B cell (primary cell): ENCODE measurements around the gene XXYLT1. TPM values are rescaled to one million over a fixed set of nuclear protein-coding genes. Genes with fewer than 3 reads are reported as not detected.

Experiments
- ATAC-seq: fragments of 200-7000 bp; cut with Tn5 transposase; one replicate; pipeline ENCODE4 v1.10.0; 2021; ENCODE audit warnings: low read depth, mild to moderate bottlenecking, moderate number of reproducible peaks, moderate library complexity
- CTCF ChIA-PET: fragments of 350-600 bp; sonication (Branson Sonifier 250); formaldehyde crosslinking; loops from one replicate; lab custom pipeline; 2021; ENCODE audit warnings: antibody characterized with exemption, inconsistent platforms; lab: Charles Lee
- POLR2A ChIA-PET: fragments of 350-600 bp; sonication (Branson Sonifier 250); formaldehyde crosslinking; loops from one replicate; lab custom pipeline; 2021; ENCODE audit warnings: antibody characterized with exemption; lab: Charles Lee
- DNase-seq: peaks from one replicate; pipeline ENCODE4 v3.0.0; 2013
- H2AFZ ChIP-seq: 2 replicates; pipeline ENCODE4 v1.6.1; 2012; ENCODE audit warnings: mild to moderate bottlenecking, low read depth, low read length; ENCODE audit not compliant: insufficient read depth, poor library complexity, severe bottlenecking
- H3K27ac ChIP-seq, 2 donors: 1 replicate in 1 of 2; 2 replicates in 1 of 2; pipeline ENCODE4 v1.5.1; 2012 to 2013; ENCODE audit warnings: low read length in 2 of 2, mild to moderate bottlenecking in 2 of 2, moderate library complexity in 1 of 2
- H3K27me3 ChIP-seq, 4 experiments: fragments of 200-600 bp in 1 of 4; sonication (generic) in 1 of 4; replicated peaks in 1 of 4; 1 replicate in 2 of 4; 2 replicates in 2 of 4; pipeline versions ENCODE4 v1.6.1 to v1.7.0; 2013 to 2016; ENCODE audit warnings: low read length in 3 of 4, mild to moderate bottlenecking in 2 of 4, mixed read lengths in 1 of 4, moderate library complexity in 1 of 4; ENCODE audit not compliant: insufficient read depth in 4 of 4, control insufficient read depth in 3 of 4; ENCODE audit errors: control extremely low read depth in 1 of 4
- H3K36me3 ChIP-seq, 2 experiments: replicated peaks in 1 of 2; 1 replicate in 1 of 2; 2 replicates in 1 of 2; pipeline versions ENCODE4 v1.6.1 to v1.7.1; 2013; ENCODE audit warnings: low read length in 1 of 2; ENCODE audit not compliant: insufficient read depth in 2 of 2, control insufficient read depth in 1 of 2; ENCODE audit errors: control extremely low read depth in 1 of 2, extremely low read depth in 1 of 2
- H3K4me1 ChIP-seq, 2 donors: fragments of 200-600 bp in 1 of 2; sonication (generic) in 1 of 2; 1 replicate in 1 of 2; 2 replicates in 1 of 2; pipeline versions ENCODE4 v1.5.1 to v1.6.1; 2013 to 2017; ENCODE audit warnings: low read length in 2 of 2; ENCODE audit not compliant: control insufficient read depth in 2 of 2, insufficient read depth in 2 of 2
- H3K4me2 ChIP-seq: replicated peaks from 2 replicates; pipeline ENCODE3; 2012; ENCODE audit warnings: mild to moderate bottlenecking, low read depth, low read length; ENCODE audit not compliant: poor library complexity, severe bottlenecking
- H3K4me3 ChIP-seq, 5 experiments: fragments of 200-600 bp in 1 of 5; sonication (generic) in 1 of 5; 1 replicate in 3 of 5; 2 replicates in 2 of 5; pipeline versions ENCODE4 v1.5.1 to v1.7.0; 2011 to 2016; ENCODE audit warnings: low read length in 4 of 5, mild to moderate bottlenecking in 4 of 5, low read depth in 2 of 5, control low read depth in 1 of 5, moderate library complexity in 1 of 5; ENCODE audit not compliant: insufficient read depth in 1 of 5; ENCODE audit errors: control extremely low read depth in 1 of 5, extremely low read depth in 1 of 5
- H3K79me2 ChIP-seq: fragments of 200-600 bp; sonication (generic); one replicate; pipeline ENCODE4 v1.6.0; 2016; ENCODE audit warnings: low read length; ENCODE audit not compliant: control insufficient read depth, insufficient read depth
- H3K9ac ChIP-seq: fragments of 200-600 bp; sonication (generic); 2 replicates; pipeline ENCODE4 v1.6.1; 2017; ENCODE audit warnings: mild to moderate bottlenecking, low read length, moderate library complexity
- H3K9me3 ChIP-seq, 3 donors: one replicate each; pipeline versions ENCODE4 v1.6.1 to v1.7.1; 2013; ENCODE audit warnings: low read length in 2 of 3; ENCODE audit not compliant: control insufficient read depth in 2 of 3, insufficient read depth in 1 of 3; ENCODE audit errors: control extremely low read depth in 1 of 3
- H4K20me1 ChIP-seq: 2 replicates; pipeline ENCODE4 v1.6.0; 2012; ENCODE audit warnings: mild to moderate bottlenecking, low read length; ENCODE audit not compliant: insufficient read depth, control insufficient read depth, poor library complexity, severe bottlenecking
- H3K27ac Mint-ChIP-seq: one replicate; pipeline ENCODE4 v1.8.0; 2021; ENCODE audit warnings: mixed read lengths
- H3K27me3 Mint-ChIP-seq: one replicate; pipeline ENCODE4 v1.8.0; 2021; ENCODE audit warnings: mixed read lengths
- H3K4me1 Mint-ChIP-seq: one replicate; pipeline ENCODE4 v1.8.0; 2021; ENCODE audit warnings: mixed read lengths
- H3K4me3 Mint-ChIP-seq: one replicate; pipeline ENCODE4 v1.8.0; 2021; ENCODE audit warnings: mixed read lengths
- H3K9me3 Mint-ChIP-seq: one replicate; pipeline ENCODE4 v1.8.0; 2022; ENCODE audit warnings: mixed read lengths; ENCODE audit not compliant: insufficient read depth
- EZH2 ChIP-seq: IDR thresholded peaks from 2 replicates; pipeline ENCODE4 v1.6.1; 2012; ENCODE audit warnings: borderline replicate concordance, low read depth, mild to moderate bottlenecking, moderate library complexity, low read length; ENCODE audit not compliant: insufficient read depth, poor library complexity, severe bottlenecking
- WGBS: methylation state at CpG from one replicate; pipeline ENCODE4 v1.1.5; 2013; ENCODE audit warnings: missing lambda C conversion rate; ENCODE audit not compliant: insufficient coverage; 5-methylcytosine and 5-hydroxymethylcytosine counted together
- intact Hi-C: fragments of 100-400 bp; cut with micrococcal nuclease; formaldehyde crosslinking; loops from one replicate; pipeline ENCODE4 v1.10.0; 2022
- polyA plus RNA-seq: library from polyadenylated mRNA; depleted of rRNA; stranded (reverse); fragments of >200 nt; gene quantifications from 2 replicates; pipeline ENCODE4 v1.2.3, GENCODE V29; 2012
- total RNA-seq, 2 donors: library from RNA; stranded (reverse); fragments of 120-200 nt in 1 of 2; gene quantifications; 1 replicate in 1 of 2; 2 replicates in 1 of 2; pipeline versions ENCODE4 v1.2.3 to v1.2.4, GENCODE V29; 2013 to 2022
- TF ChIP-seq, protein P1 (sequence below): fragments of 200-600 bp; IDR thresholded peaks from one replicate; pipeline ENCODE4 v1.8.0; 2022; ENCODE audit warnings: antibody characterized with exemption, mild to moderate bottlenecking

XXYLT1 gene
- total and polyA plus RNA-seq, 2 donors (not counting 1 experiment from before 2014, with no cell fraction given) = 2.6 to 11.2 TPM

DNA sequence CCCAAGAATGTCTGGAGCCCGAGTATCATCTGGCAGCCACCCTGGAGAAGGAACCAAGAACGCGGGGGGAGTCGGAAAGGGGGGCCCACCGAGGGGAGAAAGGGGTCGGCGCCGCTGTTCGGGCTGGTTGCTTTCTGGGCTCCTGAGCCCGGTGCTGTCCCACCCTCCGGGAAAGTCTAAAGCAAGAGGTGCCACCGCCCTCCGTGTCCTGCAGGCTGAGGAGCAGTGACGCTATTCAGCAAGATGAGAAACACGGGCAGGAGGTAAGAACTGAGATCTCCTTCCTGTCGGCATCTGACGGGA lies 234.8 kb downstream of the XXYLT1 start:
- no peak overlapping the region for H3K27ac ChIP-seq
- no peak overlapping the region for H3K9ac ChIP-seq
- peaks cover 5 to 28% of the 10 kb centered on the region in 2 donors for H3K4me1 ChIP-seq
- H3K4me2 ChIP-seq = no peak overlapping the region
- Mint-ChIP-seq H3K27ac (no peak overlapping the region), H3K4me1 (peaks cover 18% of the 10 kb centered on the region), H3K9me3 (no peaks in the 10 kb centered on the region), H3K27me3 (no peaks in the 10 kb centered on the region), H3K4me3 (no peak overlapping the region)
- intact Hi-C loops = no loop called here
- no peak for TF ChIP-seq EZH2
- TF ChIP-seq, protein P1, sequence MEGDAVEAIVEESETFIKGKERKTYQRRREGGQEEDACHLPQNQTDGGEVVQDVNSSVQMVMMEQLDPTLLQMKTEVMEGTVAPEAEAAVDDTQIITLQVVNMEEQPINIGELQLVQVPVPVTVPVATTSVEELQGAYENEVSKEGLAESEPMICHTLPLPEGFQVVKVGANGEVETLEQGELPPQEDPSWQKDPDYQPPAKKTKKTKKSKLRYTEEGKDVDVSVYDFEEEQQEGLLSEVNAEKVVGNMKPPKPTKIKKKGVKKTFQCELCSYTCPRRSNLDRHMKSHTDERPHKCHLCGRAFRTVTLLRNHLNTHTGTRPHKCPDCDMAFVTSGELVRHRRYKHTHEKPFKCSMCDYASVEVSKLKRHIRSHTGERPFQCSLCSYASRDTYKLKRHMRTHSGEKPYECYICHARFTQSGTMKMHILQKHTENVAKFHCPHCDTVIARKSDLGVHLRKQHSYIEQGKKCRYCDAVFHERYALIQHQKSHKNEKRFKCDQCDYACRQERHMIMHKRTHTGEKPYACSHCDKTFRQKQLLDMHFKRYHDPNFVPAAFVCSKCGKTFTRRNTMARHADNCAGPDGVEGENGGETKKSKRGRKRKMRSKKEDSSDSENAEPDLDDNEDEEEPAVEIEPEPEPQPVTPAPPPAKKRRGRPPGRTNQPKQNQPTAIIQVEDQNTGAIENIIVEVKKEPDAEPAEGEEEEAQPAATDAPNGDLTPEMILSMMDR = no peak
- DNase-seq (no peak), ATAC-seq (no peak)
- no peaks in the 10 kb centered on the region for H3K36me3 ChIP-seq
- H2AFZ ChIP-seq = no peak overlapping the region
- no peaks in the 10 kb centered on the region for H4K20me1 ChIP-seq
- no peaks in the 10 kb centered on the region for H3K9me3 ChIP-seq
- no peaks in the 10 kb centered on the region for H3K79me2 ChIP-seq
- no peaks in the 10 kb centered on the region for H3K27me3 ChIP-seq
- no peak overlapping the region for H3K4me3 ChIP-seq
- 87% methylated on average over 17 of the region's 17 CpGs for WGBS
- CTCF ChIA-PET = no interaction called here
- POLR2A ChIA-PET = no interaction called here

DNA sequence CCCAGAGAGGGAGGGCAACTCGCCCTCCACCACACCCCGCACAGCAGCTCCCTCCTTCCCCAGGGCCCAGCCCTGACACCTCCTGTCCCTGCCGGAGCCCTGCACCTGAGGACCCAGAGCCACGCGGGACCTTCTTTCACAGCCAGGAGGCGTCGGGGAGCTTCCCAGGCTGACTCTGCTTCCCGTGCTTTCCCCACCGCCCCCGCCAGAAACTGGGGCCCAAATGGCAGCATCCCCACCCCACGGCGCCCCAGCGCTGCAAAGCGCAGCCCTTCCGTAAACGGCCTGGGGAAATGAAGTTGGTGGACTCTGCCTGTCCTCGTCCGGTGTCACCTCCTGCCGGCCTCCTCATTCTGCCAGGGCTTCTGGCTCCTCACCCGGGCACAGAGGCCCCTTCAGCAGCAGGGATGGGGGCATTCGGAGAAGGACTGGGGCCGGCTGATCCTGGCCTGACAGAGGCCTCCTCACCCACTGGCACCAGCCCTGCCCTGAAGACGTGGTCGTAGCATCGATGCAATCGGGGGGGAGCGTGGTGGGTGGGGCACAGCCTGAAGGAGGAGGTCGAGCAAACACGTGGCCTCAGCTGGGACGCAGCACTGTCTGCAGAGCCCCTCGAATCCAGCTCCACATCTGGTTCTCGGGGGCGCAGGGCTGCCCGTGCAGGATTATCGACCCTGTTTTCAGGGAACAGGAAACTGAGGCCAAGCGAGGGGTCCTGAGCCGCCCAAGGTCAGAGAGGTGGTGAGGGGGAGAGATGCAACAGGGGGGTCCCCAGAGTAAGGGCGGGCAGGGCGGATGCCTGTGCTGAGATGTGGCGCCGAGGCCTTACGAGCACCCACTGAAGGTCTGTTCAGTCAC lies 235.4 kb downstream of the XXYLT1 start:
- H3K27ac ChIP-seq = no peak overlapping the region
- Mint-ChIP-seq H3K27me3 (no peaks in the 10 kb centered on the region), H3K27ac (no peak overlapping the region), H3K9me3 (no peaks in the 10 kb centered on the region), H3K4me3 (no peak overlapping the region), H3K4me1 (peaks cover 15% of the 10 kb centered on the region)
- no peak overlapping the region for H3K4me2 ChIP-seq
- ATAC-seq = no peak
- H3K4me1 ChIP-seq = peaks cover 5 to 24% of the 10 kb centered on the region in 2 donors
- no peaks in the 10 kb centered on the region for H3K9me3 ChIP-seq
- no peak overlapping the region for H2AFZ ChIP-seq
- H4K20me1 ChIP-seq = no peaks in the 10 kb centered on the region
- H3K36me3 ChIP-seq = no peaks in the 10 kb centered on the region
- no peak overlapping the region for H3K4me3 ChIP-seq
- no peaks in the 10 kb centered on the region for H3K79me2 ChIP-seq
- WGBS = 85% methylated on average over 41 of the region's 42 CpGs
- intact Hi-C loops = no loop called here
- no peak overlapping the region for H3K9ac ChIP-seq
- ChIA-PET POLR2A (no interaction called here), CTCF (no interaction called here)
- H3K27me3 ChIP-seq = no peaks in the 10 kb centered on the region
- DNase-seq = no peak
- TF ChIP-seq, protein P1 = no peak
- TF ChIP-seq EZH2 = no peak
